ENCODE results near the gene SLC15A1.

Gene SLC15A1

DNA sequence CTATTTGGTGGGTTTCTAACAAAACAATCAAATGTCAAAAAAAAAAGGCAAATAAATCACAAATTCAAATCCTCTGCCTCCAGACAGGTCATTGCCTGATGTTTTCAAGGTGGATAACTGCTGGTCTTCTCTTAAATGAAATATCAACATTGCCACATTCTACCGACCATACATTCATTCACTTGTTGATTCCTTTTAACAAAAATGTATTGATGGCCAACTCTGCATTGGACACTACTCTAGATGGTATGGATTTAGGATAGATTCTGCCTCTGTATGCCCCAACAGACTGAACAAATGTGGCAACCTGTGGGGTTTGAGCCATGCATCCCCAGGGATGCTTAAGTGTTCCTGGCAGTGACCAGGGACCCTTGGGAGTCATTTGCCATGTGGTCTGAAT lies 88.0 kb downstream of the SLC15A1 start:
- Histone ChIP-seq H3K36me3 (no peaks in the 10 kb centered on the region), H3K27ac (no peak overlapping the region), H3K4me1 (ENCODE audit: control insufficient read depth in 1 of 2, insufficient read depth in 1 of 2, low read depth in 1 of 2, low read length in 1 of 2) (no peaks in the 10 kb centered on the region), H3K4me3 (ENCODE audit: low read depth in 1 of 2, low read length in 1 of 2) (no peak overlapping the region), H3K27me3 (peaks cover 43% of the 10 kb centered on the region), H3K9me3 (no peaks in the 10 kb centered on the region)
- TF ChIP-seq, protein P1, sequence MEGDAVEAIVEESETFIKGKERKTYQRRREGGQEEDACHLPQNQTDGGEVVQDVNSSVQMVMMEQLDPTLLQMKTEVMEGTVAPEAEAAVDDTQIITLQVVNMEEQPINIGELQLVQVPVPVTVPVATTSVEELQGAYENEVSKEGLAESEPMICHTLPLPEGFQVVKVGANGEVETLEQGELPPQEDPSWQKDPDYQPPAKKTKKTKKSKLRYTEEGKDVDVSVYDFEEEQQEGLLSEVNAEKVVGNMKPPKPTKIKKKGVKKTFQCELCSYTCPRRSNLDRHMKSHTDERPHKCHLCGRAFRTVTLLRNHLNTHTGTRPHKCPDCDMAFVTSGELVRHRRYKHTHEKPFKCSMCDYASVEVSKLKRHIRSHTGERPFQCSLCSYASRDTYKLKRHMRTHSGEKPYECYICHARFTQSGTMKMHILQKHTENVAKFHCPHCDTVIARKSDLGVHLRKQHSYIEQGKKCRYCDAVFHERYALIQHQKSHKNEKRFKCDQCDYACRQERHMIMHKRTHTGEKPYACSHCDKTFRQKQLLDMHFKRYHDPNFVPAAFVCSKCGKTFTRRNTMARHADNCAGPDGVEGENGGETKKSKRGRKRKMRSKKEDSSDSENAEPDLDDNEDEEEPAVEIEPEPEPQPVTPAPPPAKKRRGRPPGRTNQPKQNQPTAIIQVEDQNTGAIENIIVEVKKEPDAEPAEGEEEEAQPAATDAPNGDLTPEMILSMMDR (IDR thresholded peaks at IDR 0.05) = no peak

DNA sequence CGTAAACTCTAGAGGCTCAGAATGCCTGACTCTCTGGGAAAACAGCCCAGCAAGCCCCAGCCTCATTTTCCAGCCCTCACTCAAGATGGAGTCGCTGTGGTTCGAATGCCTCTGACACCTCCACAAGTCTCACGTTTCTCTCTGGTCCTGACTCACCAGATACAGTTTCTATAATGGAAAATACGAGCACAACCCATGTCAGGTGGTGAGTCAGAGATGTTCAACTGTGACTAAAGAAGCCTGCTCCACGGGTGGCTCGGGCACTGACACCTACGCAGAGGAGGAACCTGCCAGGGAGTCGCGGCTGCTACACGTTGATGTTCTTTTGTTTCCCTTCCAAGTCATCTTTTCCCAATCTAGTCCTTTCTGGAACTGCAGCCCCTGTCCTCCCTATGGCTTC lies 88.4 kb downstream of the SLC15A1 start:
- H3K27ac ChIP-seq = no peak overlapping the region
- no peaks in the 10 kb centered on the region for H3K36me3 ChIP-seq
- TF ChIP-seq, protein P1 (IDR thresholded peaks at IDR 0.05) = no peak
- no peaks in the 10 kb centered on the region for H3K4me1 ChIP-seq (ENCODE audit: control insufficient read depth in 1 of 2, insufficient read depth in 1 of 2, low read depth in 1 of 2, low read length in 1 of 2)
- H3K4me3 ChIP-seq (ENCODE audit: low read depth in 1 of 2, low read length in 1 of 2) = no peak overlapping the region
- no peaks in the 10 kb centered on the region for H3K9me3 ChIP-seq
- H3K27me3 ChIP-seq = peaks cover 39% of the 10 kb centered on the region

DNA sequence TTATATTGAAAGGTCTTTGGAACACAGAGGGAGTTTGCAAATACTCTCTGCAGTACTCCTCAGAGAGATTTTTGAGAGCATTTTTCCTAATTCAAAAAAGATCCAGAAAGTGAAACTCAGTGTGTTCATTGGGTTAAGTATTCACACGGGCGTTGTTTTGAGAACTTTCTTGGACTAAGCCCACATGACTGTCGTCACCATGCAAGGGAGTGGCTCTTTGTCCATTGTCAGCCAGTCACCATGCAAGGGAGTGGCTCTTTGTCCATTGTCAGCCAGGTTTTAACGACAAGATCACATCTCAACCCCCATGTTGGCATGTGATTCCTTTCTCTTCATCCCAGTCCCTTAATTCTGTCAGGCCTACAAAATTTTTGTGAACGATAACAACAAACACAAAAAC lies 94.3 kb downstream of the SLC15A1 start:
- H3K9me3 ChIP-seq = no peaks in the 10 kb centered on the region
- H3K27me3 ChIP-seq = peaks cover 13% of the 10 kb centered on the region
- H3K4me3 ChIP-seq (ENCODE audit: low read depth in 1 of 2, low read length in 1 of 2) = no peak overlapping the region
- TF ChIP-seq, protein P1 (IDR thresholded peaks at IDR 0.05) = no peak
- peaks cover 0 to 3% of the 10 kb centered on the region in 2 experiments for H3K4me1 ChIP-seq (ENCODE audit: control insufficient read depth in 1 of 2, insufficient read depth in 1 of 2, low read depth in 1 of 2, low read length in 1 of 2)
- no peaks in the 10 kb centered on the region for H3K36me3 ChIP-seq
- H3K27ac ChIP-seq = no peak overlapping the region

DNA sequence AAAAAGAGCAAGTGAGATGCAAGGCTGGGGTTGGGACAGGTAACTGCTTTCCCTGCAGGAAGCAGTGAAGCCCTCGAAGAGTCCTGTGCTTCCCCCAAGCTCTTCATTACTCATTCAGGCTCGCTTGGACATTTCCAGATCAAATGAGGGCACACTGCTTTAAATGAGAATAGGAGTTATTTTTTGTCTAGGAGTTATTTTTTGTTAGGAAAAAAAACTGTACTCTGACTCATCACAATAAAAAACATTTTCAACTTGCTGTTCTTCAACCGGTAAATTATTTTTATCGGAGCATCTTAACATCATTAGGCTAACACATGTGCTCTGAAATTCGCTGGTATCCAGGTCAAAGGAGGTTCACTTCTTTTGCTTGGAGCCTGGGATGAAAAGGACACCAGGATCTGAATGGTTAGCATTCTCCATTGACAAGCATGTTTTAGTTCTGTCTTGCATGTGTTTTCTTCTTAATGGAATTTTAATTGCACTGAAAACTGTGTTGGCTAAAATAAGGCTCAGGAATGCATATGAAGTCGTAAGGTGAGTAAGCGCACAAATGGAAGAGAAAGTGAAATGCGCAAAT lies 94.9 kb downstream of the SLC15A1 start:
- H3K9me3 ChIP-seq = no peaks in the 10 kb centered on the region
- H3K36me3 ChIP-seq = no peaks in the 10 kb centered on the region
- H3K27me3 ChIP-seq = peaks cover 13% of the 10 kb centered on the region
- peaks cover 0 to 4% of the 10 kb centered on the region in 2 experiments for H3K4me1 ChIP-seq (ENCODE audit: control insufficient read depth in 1 of 2, insufficient read depth in 1 of 2, low read depth in 1 of 2, low read length in 1 of 2)
- H3K27ac ChIP-seq = no peak overlapping the region
- TF ChIP-seq, protein P1 (IDR thresholded peaks at IDR 0.05) = no peak
- no peak overlapping the region for H3K4me3 ChIP-seq (ENCODE audit: low read depth in 1 of 2, low read length in 1 of 2)

DNA sequence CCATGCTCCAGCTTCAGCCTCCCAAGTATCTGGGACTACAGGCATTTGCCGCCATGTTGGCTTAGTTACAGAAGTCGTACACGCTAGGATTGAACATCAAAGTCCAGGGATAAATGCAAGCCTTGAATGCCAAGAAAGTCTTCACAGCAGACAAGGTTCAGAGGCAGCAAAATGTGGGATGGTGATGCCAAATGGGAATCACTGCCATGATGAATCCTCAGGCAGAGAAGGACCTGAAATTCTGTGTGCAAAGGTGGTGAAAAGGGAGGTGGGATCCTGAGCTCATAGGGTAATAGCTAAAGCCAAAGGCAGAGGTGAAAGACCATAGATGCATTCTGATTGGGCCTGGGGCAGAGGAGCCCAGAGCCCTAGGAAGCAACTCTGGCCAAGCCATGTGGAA lies 96.2 kb downstream of the SLC15A1 start:
- H3K27ac ChIP-seq = no peak overlapping the region
- no peak overlapping the region for H3K4me3 ChIP-seq (ENCODE audit: low read depth in 1 of 2, low read length in 1 of 2)
- TF ChIP-seq, protein P1 (IDR thresholded peaks at IDR 0.05) = no peak
- H3K4me1 ChIP-seq (ENCODE audit: control insufficient read depth in 1 of 2, insufficient read depth in 1 of 2, low read depth in 1 of 2, low read length in 1 of 2) = peaks cover 0 to 4% of the 10 kb centered on the region in 2 experiments
- H3K9me3 ChIP-seq = no peaks in the 10 kb centered on the region
- H3K27me3 ChIP-seq = peaks cover 13% of the 10 kb centered on the region
- H3K36me3 ChIP-seq = no peaks in the 10 kb centered on the region

Measured in neutrophil (primary cell).